Activated CD8-positive, alpha-beta T cell treated with anti-CD3 and anti-CD28 coated beads for 36 hours (primary cell): Measurements from ENCODE around the gene ANKRD63. TPM values are rescaled to one million over a fixed set of nuclear protein-coding genes. Genes with fewer than 3 reads are reported as not detected.

Experiments
- ATAC-seq: fragments of 200-7000 bp; cut with Tn5 transposase; one replicate; pipeline ENCODE4 v1.10.0; 2021; ENCODE audit warnings: mild to moderate bottlenecking, moderate library complexity
- CTCF ChIA-PET: fragments of 350-600 bp; sonication (Branson Sonifier 250); formaldehyde crosslinking; loops from one replicate; lab custom pipeline; 2021; ENCODE audit warnings: antibody characterized with exemption; lab: Charles Lee
- POLR2A ChIA-PET: fragments of 350-600 bp; sonication (Branson Sonifier 250); formaldehyde crosslinking; loops from one replicate; lab custom pipeline; 2021; ENCODE audit warnings: antibody characterized with exemption; lab: Charles Lee
- DNase-seq: peaks from one replicate; pipeline ENCODE4 v3.0.0-alpha.2; 2020
- H3K27ac Mint-ChIP-seq: one replicate; pipeline ENCODE4 v1.8.0; 2021; ENCODE audit warnings: mild to moderate bottlenecking, mixed read lengths
- H3K27me3 Mint-ChIP-seq: one replicate; pipeline ENCODE4 v1.8.0; 2021; ENCODE audit warnings: mixed read lengths
- H3K36me3 Mint-ChIP-seq: one replicate; pipeline ENCODE4 v1.8.0; 2021; ENCODE audit warnings: low read depth, mixed read lengths
- H3K4me1 Mint-ChIP-seq: one replicate; pipeline ENCODE4 v1.8.0; 2021; ENCODE audit warnings: low read depth, mixed read lengths
- H3K4me3 Mint-ChIP-seq: one replicate; pipeline ENCODE4 v1.8.0; 2021; ENCODE audit warnings: mild to moderate bottlenecking, moderate library complexity, mixed read lengths
- H3K9me3 Mint-ChIP-seq: one replicate; pipeline ENCODE4 v1.8.0; 2021; ENCODE audit warnings: mixed read lengths
- CTCF ChIP-seq: fragments of 200-600 bp; IDR thresholded peaks from one replicate; pipeline ENCODE4 v1.8.0; 2022; ENCODE audit warnings: antibody characterized with exemption, mild to moderate bottlenecking
- intact Hi-C: fragments of 100-400 bp; cut with micrococcal nuclease; formaldehyde crosslinking; loops from one replicate; pipeline ENCODE4 v1.10.0; 2022
- total RNA-seq, 2 experiments: library from RNA; stranded (reverse); gene quantifications; one replicate each; pipeline ENCODE4 v1.2.3, GENCODE V29; 2021

Gene ANKRD63
- total RNA-seq, 2 experiments from 2014 or later, result not detected

GRCh38 chr15:40287505-40287904 lies 4.6 kb upstream of the ANKRD63 start:
- DNase-seq (no peak), ATAC-seq (no peak)
- POLR2A ChIA-PET, result interaction anchor here (1.2 to 1.3 kb wide), 2 partner anchors 9 to 21 kb away, joined by 4 read pairs; no protein-coding TSS in a partner anchor
- peaks cover 3% of the 10 kb centered on the region for H3K27me3 Mint-ChIP-seq
- H3K4me1 Mint-ChIP-seq, result no peaks in the 10 kb centered on the region
- no peak overlapping the region for H3K4me3 Mint-ChIP-seq
- no peak overlapping the region for H3K27ac Mint-ChIP-seq
- intact Hi-C loops, result no loop called here
- no peaks in the 10 kb centered on the region for H3K36me3 Mint-ChIP-seq
- no peak for TF ChIP-seq CTCF
- no peaks in the 10 kb centered on the region for H3K9me3 Mint-ChIP-seq
- CTCF ChIA-PET, result interaction anchor here (1.2 to 4.6 kb wide), 3 partner anchors 9 to 22 kb away, joined by 4 to 40 read pairs (median 35); no protein-coding TSS in a partner anchor

GRCh38 chr15:40286794-40287193 lies 3.9 kb upstream of the ANKRD63 start:
- no peak for ATAC-seq
- ChIA-PET CTCF (interaction anchor here (1.2 to 4.6 kb wide), 3 partner anchors 13 to 23 kb away, joined by 4 to 35 read pairs (median 8); partner anchors contain the start of gene PLCB2), POLR2A (interaction anchor here (1.2 to 1.6 kb wide), 3 partner anchors 9 to 22 kb away, joined by 4 read pairs; no protein-coding TSS in a partner anchor)
- TF ChIP-seq CTCF, result no peak
- DNase-seq, result no peak
- no peaks in the 10 kb centered on the region for H3K4me1 Mint-ChIP-seq
- no peaks in the 10 kb centered on the region for H3K36me3 Mint-ChIP-seq
- no peaks in the 10 kb centered on the region for H3K9me3 Mint-ChIP-seq
- H3K27ac Mint-ChIP-seq, result no peak overlapping the region
- H3K27me3 Mint-ChIP-seq, result peaks cover 3% of the 10 kb centered on the region
- intact Hi-C loops, result no loop called here
- H3K4me3 Mint-ChIP-seq, result no peak overlapping the region

GRCh38 chr15:40286061-40286532 lies 3.2 kb upstream of the ANKRD63 start:
- POLR2A ChIA-PET, result interaction anchor here (1.0 to 1.6 kb wide), 4 partner anchors 15 to 120 kb away, joined by 3 to 4 read pairs (median 4); no protein-coding TSS in a partner anchor
- Mint-ChIP-seq H3K27me3 (peaks cover 6% of the 10 kb centered on the region), H3K27ac (no peak overlapping the region), H3K9me3 (no peaks in the 10 kb centered on the region), H3K4me3 (no peak overlapping the region), H3K4me1 (no peaks in the 10 kb centered on the region), H3K36me3 (no peaks in the 10 kb centered on the region)
- TF ChIP-seq CTCF, result no peak
- DNase-seq, result no peak
- intact Hi-C loops, result no loop called here
- no peak for ATAC-seq
- CTCF ChIA-PET, result interaction anchor here (0.8 to 4.0 kb wide), 4 partner anchors 12 to 37 kb away, joined by 3 to 44 read pairs (median 8); partner anchors contain the start of genes INAFM2 and PLCB2

- Mint-ChIP-seq H3K27me3 (peaks cover 11% of the 10 kb centered on the region), H3K9me3 (no peaks in the 10 kb centered on the region), H3K36me3 (no peaks in the 10 kb centered on the region), H3K27ac (no peak overlapping the region), H3K4me3 (no peak overlapping the region), H3K4me1 (no peaks in the 10 kb centered on the region)
- no peak for TF ChIP-seq CTCF
- DNase-seq, result no peak
- POLR2A ChIA-PET, result interaction anchor here (0.5 to 1.6 kb wide), 5 partner anchors 16 to 121 kb away, joined by 3 to 4 read pairs (median 3); no protein-coding TSS in a partner anchor
- ATAC-seq, result no peak
- CTCF ChIA-PET, result interaction anchor here (0.8 to 4.0 kb wide), 6 partner anchors 11 to 58 kb away, joined by 3 to 44 read pairs (median 8); partner anchors contain the start of genes INAFM2 and PLCB2
- intact Hi-C loops, result no loop called here
Measured at GRCh38 chr15:40285554-40286011, 2.7 kb upstream of the ANKRD63 start.

GRCh38 chr15:40285151-40285550 lies 2.3 kb upstream of the ANKRD63 start:
- Mint-ChIP-seq H3K27me3 (peaks cover 12% of the 10 kb centered on the region), H3K36me3 (no peaks in the 10 kb centered on the region), H3K27ac (no peak overlapping the region), H3K4me3 (no peak overlapping the region), H3K9me3 (no peaks in the 10 kb centered on the region), H3K4me1 (no peaks in the 10 kb centered on the region)
- no peak for TF ChIP-seq CTCF
- CTCF ChIA-PET, result interaction anchor here (0.8 to 4.0 kb wide), 6 partner anchors 11 to 59 kb away, joined by 3 to 44 read pairs (median 8); partner anchors contain the start of genes INAFM2 and PLCB2
- ATAC-seq (no peak), DNase-seq (no peak)
- intact Hi-C loops, result no loop called here
- POLR2A ChIA-PET, result interaction anchor here (0.5 to 1.6 kb wide), 5 partner anchors 16 to 121 kb away, joined by 3 to 4 read pairs (median 3); no protein-coding TSS in a partner anchor
